Measurements from ENCODE around the gene TNFRSF21.

The TNFRSF21 gene

GRCh38 chr6:47187113-47187512 lies 122.6 kb downstream of the TNFRSF21 start:
- Histone ChIP-seq H2AFZ (ENCODE audit: low read depth, low read length) (no peak overlapping the region), H3K4me2 (ENCODE audit: insufficient read depth, low read length) (no peak overlapping the region), H3K36me3 (ENCODE audit: insufficient read depth, low read length) (no peaks in the 10 kb centered on the region), H3K79me2 (ENCODE audit: insufficient read depth, low read length) (no peaks in the 10 kb centered on the region), H3K4me3 (ENCODE audit: low read depth in 1 of 2, low read length in 2 of 2) (no peak overlapping the region), H3K9me3 (ENCODE audit: insufficient read depth, low read length, severe bottlenecking) (no peaks in the 10 kb centered on the region), H4K20me1 (ENCODE audit: insufficient read depth, low read length) (no peaks in the 10 kb centered on the region), H3K27ac (ENCODE audit: low read length) (no peak overlapping the region), H3K9ac (ENCODE audit: low read depth, low read length) (no peak overlapping the region), H3K27me3 (ENCODE audit: insufficient read depth, low read length, poor library complexity) (no peaks in the 10 kb centered on the region), H3K4me1 (ENCODE audit: insufficient read depth, low read length) (no peaks in the 10 kb centered on the region)
- ATAC-seq (ENCODE audit: insufficient read depth, low read depth) (no peak), DNase-seq (no peak)
- TF ChIP-seq CTCF (IDR thresholded peaks at IDR 0.05; ENCODE audit: borderline replicate concordance, extremely low read depth, low read length, poor library complexity, severe bottlenecking) = no peak
- no peak for TF ChIP-seq EZH2 (IDR thresholded peaks at IDR 0.05; ENCODE audit: borderline replicate concordance, low read depth, low read length, severe bottlenecking)

DNA sequence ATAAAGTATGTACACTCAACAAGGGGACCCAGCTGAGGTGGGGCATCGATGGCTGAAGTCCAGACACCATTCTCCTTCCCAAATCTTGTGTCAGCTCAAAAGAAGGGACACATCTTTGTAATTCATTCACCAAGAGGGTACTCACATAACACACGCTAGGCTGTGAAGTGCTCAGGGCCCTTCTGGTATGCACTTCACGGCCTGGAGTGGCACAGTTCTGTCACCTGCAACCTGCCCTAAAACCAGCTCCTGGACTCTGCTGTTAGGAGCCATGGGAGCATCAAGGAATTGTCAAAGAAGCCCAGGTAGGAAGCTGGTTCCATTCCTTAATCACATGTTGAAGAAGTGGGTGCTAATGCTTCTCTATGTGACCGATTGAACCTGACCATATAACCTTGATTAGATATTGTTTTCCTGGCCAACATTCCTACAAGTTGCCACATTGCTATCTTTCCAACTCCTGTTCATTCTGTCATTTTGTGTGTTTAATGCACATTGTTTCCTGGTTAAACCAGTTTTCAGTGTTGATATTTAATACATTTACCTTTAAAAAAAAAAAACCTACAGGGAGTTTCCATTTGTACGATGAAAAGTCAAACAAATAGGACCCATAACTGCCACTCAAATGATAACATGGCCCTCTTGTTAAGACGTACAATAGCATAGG lies 127.3 kb downstream of the TNFRSF21 start:
- no peaks in the 10 kb centered on the region for H3K27me3 ChIP-seq (ENCODE audit: insufficient read depth, low read length, poor library complexity)
- no peak for ATAC-seq (ENCODE audit: insufficient read depth, low read depth)
- TF ChIP-seq EZH2 (IDR thresholded peaks at IDR 0.05; ENCODE audit: borderline replicate concordance, low read depth, low read length, severe bottlenecking) = no peak
- no peak for TF ChIP-seq CTCF (IDR thresholded peaks at IDR 0.05; ENCODE audit: borderline replicate concordance, extremely low read depth, low read length, poor library complexity, severe bottlenecking)

DNA sequence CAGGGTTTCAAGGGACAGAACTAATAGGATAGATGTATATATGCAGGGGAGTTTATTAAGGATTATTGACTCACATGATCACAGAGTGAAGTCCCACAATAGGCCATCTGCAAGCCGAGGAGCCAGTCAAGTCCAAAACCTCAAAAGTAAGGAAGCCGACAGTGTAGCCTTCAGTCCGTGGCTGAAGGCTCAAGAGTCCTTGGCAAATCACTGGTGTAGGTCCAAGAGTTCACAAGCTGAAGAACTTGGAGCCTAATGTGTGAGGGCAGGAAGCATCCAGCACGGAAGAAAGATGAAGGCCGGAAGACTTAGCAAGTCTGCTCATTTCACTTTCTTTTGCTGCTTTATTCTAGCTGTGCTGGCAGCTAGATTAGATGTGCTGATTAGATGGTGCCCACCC lies 128.0 kb downstream of the TNFRSF21 start:
- Histone ChIP-seq H3K27ac (ENCODE audit: low read length) (no peak overlapping the region), H3K9me3 (ENCODE audit: insufficient read depth, low read length, severe bottlenecking) (no peaks in the 10 kb centered on the region), H3K36me3 (ENCODE audit: insufficient read depth, low read length) (no peaks in the 10 kb centered on the region), H3K4me2 (ENCODE audit: insufficient read depth, low read length) (no peak overlapping the region), H3K27me3 (ENCODE audit: insufficient read depth, low read length, poor library complexity) (no peaks in the 10 kb centered on the region), H3K4me1 (ENCODE audit: insufficient read depth, low read length) (no peaks in the 10 kb centered on the region), H3K79me2 (ENCODE audit: insufficient read depth, low read length) (no peaks in the 10 kb centered on the region), H2AFZ (ENCODE audit: low read depth, low read length) (no peak overlapping the region), H3K9ac (ENCODE audit: low read depth, low read length) (no peak overlapping the region), H3K4me3 (ENCODE audit: low read depth in 1 of 2, low read length in 2 of 2) (no peak overlapping the region), H4K20me1 (ENCODE audit: insufficient read depth, low read length) (no peaks in the 10 kb centered on the region)
- ATAC-seq (ENCODE audit: insufficient read depth, low read depth) = no peak
- DNase-seq = no peak
- TF ChIP-seq CTCF (IDR thresholded peaks at IDR 0.05; ENCODE audit: borderline replicate concordance, extremely low read depth, low read length, poor library complexity, severe bottlenecking) (no peak), EZH2 (IDR thresholded peaks at IDR 0.05; ENCODE audit: borderline replicate concordance, low read depth, low read length, severe bottlenecking) (no peak)

More for the DNA sequence above, 127.3 kb downstream of the TNFRSF21 start:
- H3K79me2 ChIP-seq (ENCODE audit: insufficient read depth, low read length) = no peaks in the 10 kb centered on the region
- DNase-seq = no peak
- H3K36me3 ChIP-seq (ENCODE audit: insufficient read depth, low read length) = no peaks in the 10 kb centered on the region
- no peak overlapping the region for H3K4me2 ChIP-seq (ENCODE audit: insufficient read depth, low read length)
- H4K20me1 ChIP-seq (ENCODE audit: insufficient read depth, low read length) = no peaks in the 10 kb centered on the region
- H3K27ac ChIP-seq (ENCODE audit: low read length) = no peak overlapping the region
- no peak overlapping the region for H3K4me3 ChIP-seq (ENCODE audit: low read depth in 1 of 2, low read length in 2 of 2)
- H3K9me3 ChIP-seq (ENCODE audit: insufficient read depth, low read length, severe bottlenecking) = no peaks in the 10 kb centered on the region
- H2AFZ ChIP-seq (ENCODE audit: low read depth, low read length) = no peak overlapping the region
- no peaks in the 10 kb centered on the region for H3K4me1 ChIP-seq (ENCODE audit: insufficient read depth, low read length)
- H3K9ac ChIP-seq (ENCODE audit: low read depth, low read length) = no peak overlapping the region

Measured in DND-41 (cell line).